Measurements from ENCODE around the gene EFCAB13.
"Not testable (repeated sequence)": the region's sequence is repeated elsewhere in the genome, so short reads cannot be mapped to it uniquely, and the experiment has no call there.

Gene EFCAB13

GRCh38 chr17:47338026-47338425 is 14.3 kb downstream of the EFCAB13 start:
- no peaks in the 10 kb centered on the region for H3K27me3 Mint-ChIP-seq
- no peak overlapping the region for H3K27ac Mint-ChIP-seq
- no peak overlapping the region for H3K4me3 Mint-ChIP-seq
- H3K9me3 Mint-ChIP-seq: peaks cover 6% of the 10 kb centered on the region
- H3K36me3 Mint-ChIP-seq: peaks cover 56% of the 10 kb centered on the region
- no peak for ATAC-seq
- H3K4me1 Mint-ChIP-seq: no peaks in the 10 kb centered on the region

GRCh38 chr17:47352848-47353247 is 29.1 kb downstream of the EFCAB13 start:
- H3K9me3 Mint-ChIP-seq: no peaks in the 10 kb centered on the region
- H3K27ac Mint-ChIP-seq: no peak overlapping the region
- H3K27me3 Mint-ChIP-seq: no peaks in the 10 kb centered on the region
- peaks cover 47% of the 10 kb centered on the region for H3K36me3 Mint-ChIP-seq
- H3K4me3 Mint-ChIP-seq: no peak overlapping the region
- peaks cover 7% of the 10 kb centered on the region for H3K4me1 Mint-ChIP-seq
- ATAC-seq: no peak

- Mint-ChIP-seq H3K36me3 (peaks cover 41% of the 10 kb centered on the region), H3K27me3 (no peaks in the 10 kb centered on the region), H3K27ac (no peak overlapping the region), H3K4me1 (peaks cover 4% of the 10 kb centered on the region), H3K9me3 (no peaks in the 10 kb centered on the region), H3K4me3 (no peak overlapping the region)
- ATAC-seq: no peak
These were observed 34.9 kb downstream of the EFCAB13 start for GRCh38 chr17:47358652-47359051.

GRCh38 chr17:47363171-47363570 is 39.4 kb downstream of the EFCAB13 start:
- Mint-ChIP-seq H3K9me3 (no peaks in the 10 kb centered on the region), H3K36me3 (peaks cover 6% of the 10 kb centered on the region), H3K4me3 (no peak overlapping the region), H3K27ac (no peak overlapping the region), H3K4me1 (no peaks in the 10 kb centered on the region), H3K27me3 (no peaks in the 10 kb centered on the region)
- no peak for ATAC-seq

GRCh38 chr17:47367257-47367656 is 43.5 kb downstream of the EFCAB13 start:
- no peak for ATAC-seq
- Mint-ChIP-seq H3K27ac (no peak overlapping the region), H3K36me3 (peaks cover 15% of the 10 kb centered on the region), H3K4me3 (no peak overlapping the region), H3K27me3 (no peaks in the 10 kb centered on the region), H3K4me1 (no peaks in the 10 kb centered on the region), H3K9me3 (peaks cover 4% of the 10 kb centered on the region)

GRCh38 chr17:47368262-47368661 is 44.5 kb downstream of the EFCAB13 start:
- H3K27ac Mint-ChIP-seq: no peak overlapping the region
- no peak for ATAC-seq
- H3K9me3 Mint-ChIP-seq: peaks cover 10% of the 10 kb centered on the region
- no peaks in the 10 kb centered on the region for H3K4me1 Mint-ChIP-seq
- H3K4me3 Mint-ChIP-seq: no peak overlapping the region
- no peaks in the 10 kb centered on the region for H3K27me3 Mint-ChIP-seq
- peaks cover 25% of the 10 kb centered on the region for H3K36me3 Mint-ChIP-seq

- peaks cover 12% of the 10 kb centered on the region for H3K9me3 Mint-ChIP-seq
- H3K27ac Mint-ChIP-seq, ATAC-seq, H3K4me1 Mint-ChIP-seq, H3K27me3 Mint-ChIP-seq, H3K4me3 Mint-ChIP-seq: not testable (repeated sequence)
- H3K36me3 Mint-ChIP-seq: peaks cover 42% of the 10 kb centered on the region
These were observed 47.1 kb downstream of the EFCAB13 start for GRCh38 chr17:47370899-47371298.

GRCh38 chr17:47373002-47373401 is 49.2 kb downstream of the EFCAB13 start:
- no peak for ATAC-seq
- H3K27me3 Mint-ChIP-seq: no peaks in the 10 kb centered on the region
- H3K9me3 Mint-ChIP-seq: peaks cover 12% of the 10 kb centered on the region
- H3K36me3 Mint-ChIP-seq: peaks cover 45% of the 10 kb centered on the region
- H3K4me1 Mint-ChIP-seq: no peaks in the 10 kb centered on the region
- H3K27ac Mint-ChIP-seq: no peak overlapping the region
- H3K4me3 Mint-ChIP-seq: no peak overlapping the region

- H3K27me3 Mint-ChIP-seq: no peaks in the 10 kb centered on the region
- ATAC-seq: no peak
- H3K36me3 Mint-ChIP-seq: peaks cover 62% of the 10 kb centered on the region
- peaks cover 12% of the 10 kb centered on the region for H3K9me3 Mint-ChIP-seq
- no peak overlapping the region for H3K4me3 Mint-ChIP-seq
- no peaks in the 10 kb centered on the region for H3K4me1 Mint-ChIP-seq
- H3K27ac Mint-ChIP-seq: no peak overlapping the region
These were observed 52.5 kb downstream of the EFCAB13 start for GRCh38 chr17:47376247-47376646.

GRCh38 chr17:47388825-47389224 is 65.1 kb downstream of the EFCAB13 start:
- Mint-ChIP-seq H3K4me1 (no peaks in the 10 kb centered on the region), H3K27ac (no peak overlapping the region), H3K27me3 (no peaks in the 10 kb centered on the region), H3K4me3 (no peak overlapping the region), H3K9me3 (peaks cover 3% of the 10 kb centered on the region), H3K36me3 (peaks cover 59% of the 10 kb centered on the region)
- ATAC-seq: no peak

GRCh38 chr17:47397532-47398128 is 73.9 kb downstream of the EFCAB13 start:
- not testable (repeated sequence) for H3K27ac Mint-ChIP-seq, H3K9me3 Mint-ChIP-seq

GRCh38 chr17:47400333-47400732 is 76.6 kb downstream of the EFCAB13 start:
- Mint-ChIP-seq H3K4me3 (no peak overlapping the region), H3K27ac (no peak overlapping the region), H3K9me3 (no peaks in the 10 kb centered on the region), H3K36me3 (peaks cover 6% of the 10 kb centered on the region), H3K27me3 (no peaks in the 10 kb centered on the region), H3K4me1 (peaks cover 8% of the 10 kb centered on the region)
- ATAC-seq: no peak

More at GRCh38 chr17:47397532-47398128, 73.9 kb downstream of the EFCAB13 start:
- peaks cover 10% of the 10 kb centered on the region for H3K36me3 Mint-ChIP-seq
- ATAC-seq, H3K4me1 Mint-ChIP-seq, H3K4me3 Mint-ChIP-seq, H3K27me3 Mint-ChIP-seq: not testable (repeated sequence)

GRCh38 chr17:47401100-47401499 is 77.3 kb downstream of the EFCAB13 start:
- Mint-ChIP-seq H3K9me3 (no peaks in the 10 kb centered on the region), H3K4me3 (no peak overlapping the region), H3K27me3 (no peaks in the 10 kb centered on the region), H3K27ac (no peak overlapping the region), H3K4me1 (peaks cover 8% of the 10 kb centered on the region), H3K36me3 (peaks cover 6% of the 10 kb centered on the region)
- ATAC-seq: no peak

- Mint-ChIP-seq H3K27ac (no peak overlapping the region), H3K27me3 (no peaks in the 10 kb centered on the region), H3K4me3 (no peak overlapping the region), H3K9me3 (no peaks in the 10 kb centered on the region), H3K36me3 (peaks cover 15% of the 10 kb centered on the region), H3K4me1 (peaks cover 8% of the 10 kb centered on the region)
- ATAC-seq: no peak
These were observed 80.3 kb downstream of the EFCAB13 start for GRCh38 chr17:47404006-47404405.

- H3K4me3 Mint-ChIP-seq: no peak overlapping the region
- H3K36me3 Mint-ChIP-seq: peaks cover 24% of the 10 kb centered on the region
- peaks cover 8% of the 10 kb centered on the region for H3K4me1 Mint-ChIP-seq
- H3K9me3 Mint-ChIP-seq: no peaks in the 10 kb centered on the region
- ATAC-seq: no peak
- no peaks in the 10 kb centered on the region for H3K27me3 Mint-ChIP-seq
- H3K27ac Mint-ChIP-seq: no peak overlapping the region
These were observed 81.1 kb downstream of the EFCAB13 start for GRCh38 chr17:47404875-47405274.

GRCh38 chr17:47413872-47414271 is 90.1 kb downstream of the EFCAB13 start:
- Mint-ChIP-seq H3K4me1 (no peaks in the 10 kb centered on the region), H3K4me3 (no peak overlapping the region), H3K9me3 (no peaks in the 10 kb centered on the region), H3K27ac (no peak overlapping the region), H3K36me3 (peaks cover 52% of the 10 kb centered on the region), H3K27me3 (no peaks in the 10 kb centered on the region)
- ATAC-seq: no peak

- Mint-ChIP-seq H3K36me3 (peaks cover 45% of the 10 kb centered on the region), H3K4me3 (no peak overlapping the region), H3K4me1 (no peaks in the 10 kb centered on the region), H3K9me3 (no peaks in the 10 kb centered on the region), H3K27me3 (no peaks in the 10 kb centered on the region), H3K27ac (no peak overlapping the region)
- ATAC-seq: no peak
These were observed 90.9 kb downstream of the EFCAB13 start for GRCh38 chr17:47414612-47415011.

Measured in stimulated activated memory B cell treated with anti-CD40 and anti-IgM and Interleukin-4, amounts not matched to agents 10 μg/mL and 1 μg/mL and 100 μg/mL, for 72 hours (primary cell).